GM21786 (cell line): ENCODE results near the gene CCR3.

ENCODE experiments used
- ATAC-seq: cut with Tn5 transposase; IDR thresholded peaks from one replicate; pipeline ENCODE4 v1.9.1; 2021; ENCODE audit not compliant: unreplicated experiment

CCR3 gene

DNA sequence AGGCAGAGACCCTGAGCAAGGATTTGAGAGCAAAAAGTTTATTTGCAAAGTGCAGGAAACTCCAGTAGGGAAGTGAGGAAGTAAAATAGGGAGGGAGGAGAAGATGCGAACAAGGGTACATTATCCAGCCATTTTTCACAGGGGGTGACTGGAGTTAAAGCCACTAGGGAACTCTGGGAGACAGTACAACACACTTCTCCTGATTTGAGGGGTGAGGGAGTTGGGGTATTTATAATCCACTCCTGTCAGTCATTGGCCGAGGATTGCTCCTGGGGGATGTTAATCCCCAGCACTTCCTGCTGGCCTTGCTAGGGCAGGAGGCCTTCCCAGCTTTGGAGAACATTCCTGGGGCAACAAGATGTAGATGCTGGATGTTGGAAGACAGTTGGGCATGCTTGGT is 28.2 kb downstream of the CCR3 start:
- ATAC-seq, result no peak

DNA sequence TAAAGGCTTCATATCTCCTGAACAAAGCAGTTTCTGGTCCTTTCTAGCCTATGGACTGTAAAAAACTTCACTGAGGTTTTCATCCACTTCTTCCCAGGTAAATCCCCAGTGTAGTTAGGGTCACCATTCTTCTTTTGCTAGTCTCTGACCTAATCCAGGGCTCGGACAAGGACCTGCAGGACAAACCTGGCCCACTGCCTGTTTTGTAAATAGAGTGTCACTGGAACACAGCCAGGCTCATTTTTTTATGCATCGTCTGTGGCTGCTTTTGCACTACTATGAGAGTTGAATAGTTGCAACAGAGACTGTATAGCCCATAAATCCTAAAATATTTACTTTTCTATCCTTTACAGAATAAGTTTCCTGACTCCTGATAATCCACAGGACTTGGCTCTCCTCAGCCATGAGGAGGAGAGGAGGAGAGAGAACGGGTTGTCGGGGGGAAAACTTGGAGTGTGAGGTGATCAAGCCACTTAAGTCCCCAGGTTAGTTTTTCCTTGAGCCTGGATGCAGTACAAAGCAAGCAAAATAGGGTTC is 29.0 kb downstream of the CCR3 start:
- no peak for ATAC-seq

DNA sequence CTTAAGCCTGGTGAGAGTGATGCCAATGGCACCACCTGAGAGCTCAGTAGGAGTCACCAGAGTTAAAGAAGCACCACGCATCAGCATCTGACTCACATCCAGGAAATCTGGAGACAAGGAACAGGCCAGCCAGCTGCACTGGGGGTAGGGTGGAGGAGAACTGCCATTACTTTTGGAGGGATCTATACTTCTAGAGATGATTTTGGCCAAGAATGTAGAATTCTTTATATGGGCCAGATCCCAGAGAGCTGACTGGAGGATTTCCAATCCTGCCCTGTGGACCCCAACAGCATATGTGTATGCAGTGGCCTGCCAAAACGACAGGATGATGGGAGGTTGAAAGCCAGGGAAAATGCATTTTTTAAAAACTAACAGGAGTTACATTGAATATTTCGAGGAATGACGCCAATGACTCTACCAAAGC is 29.8 kb downstream of the CCR3 start:
- ATAC-seq, result no peak

DNA sequence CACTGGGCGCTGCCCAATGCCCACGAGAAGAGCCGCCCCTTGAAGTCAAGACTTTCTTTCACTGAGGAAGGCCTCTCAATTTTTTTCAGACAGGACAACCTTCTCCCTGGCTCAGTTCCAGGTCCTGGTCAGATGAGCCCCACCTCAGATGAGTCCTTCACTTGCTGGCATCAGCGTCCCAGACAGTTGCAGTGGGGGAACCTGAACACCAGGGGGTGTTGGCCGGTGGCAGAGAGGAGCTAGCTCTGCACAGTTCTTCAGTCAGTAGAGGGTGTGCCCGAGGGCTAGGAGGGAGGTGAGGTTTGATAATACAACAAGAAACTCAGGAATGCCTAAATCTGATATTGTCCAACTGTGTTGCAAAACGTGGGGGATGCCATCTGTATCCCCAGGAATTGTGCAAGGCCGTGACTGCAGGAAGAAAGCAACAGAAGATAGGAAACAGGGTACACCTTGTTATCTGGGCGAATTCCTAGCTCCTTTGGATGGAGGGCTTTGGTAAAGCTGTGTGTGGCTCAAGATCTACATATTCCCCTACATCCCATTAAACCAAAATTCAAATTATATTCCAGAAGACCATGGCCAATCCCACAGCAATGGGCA is 34.3 kb downstream of the CCR3 start:
- no peak for ATAC-seq

GRCh38 chr3:46277476-46277875 is 35.2 kb downstream of the CCR3 start:
- no peak for ATAC-seq

- ATAC-seq, result no peak
These were observed 36.8 kb downstream of the CCR3 start for GRCh38 chr3:46278816-46279672.

- no peak for ATAC-seq
These were observed 38.0 kb downstream of the CCR3 start for GRCh38 chr3:46280105-46280797.

DNA sequence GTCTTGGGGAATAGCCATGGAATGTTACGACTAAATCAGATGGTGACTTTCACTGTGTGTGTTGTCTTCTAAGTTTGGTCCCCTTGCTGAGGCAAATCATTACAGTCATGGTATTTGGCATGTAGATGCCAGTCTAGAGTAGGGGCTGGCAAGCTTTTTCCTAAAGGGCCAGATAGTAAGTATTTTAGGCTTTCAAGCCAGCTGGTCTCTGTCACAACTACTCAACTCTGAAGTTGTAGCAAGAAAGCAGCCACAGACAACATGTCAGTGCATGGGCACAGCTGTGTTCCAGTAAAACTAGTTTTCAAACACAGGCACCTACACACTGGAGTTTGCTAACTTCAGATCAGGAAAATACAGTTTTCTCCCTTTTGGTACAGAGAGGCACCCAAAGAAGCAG is 39.3 kb downstream of the CCR3 start:
- no peak for ATAC-seq

GRCh38 chr3:46282041-46282440 is 39.8 kb downstream of the CCR3 start:
- ATAC-seq, result no peak

GRCh38 chr3:46282696-46283095 is 40.4 kb downstream of the CCR3 start:
- ATAC-seq, result no peak

DNA sequence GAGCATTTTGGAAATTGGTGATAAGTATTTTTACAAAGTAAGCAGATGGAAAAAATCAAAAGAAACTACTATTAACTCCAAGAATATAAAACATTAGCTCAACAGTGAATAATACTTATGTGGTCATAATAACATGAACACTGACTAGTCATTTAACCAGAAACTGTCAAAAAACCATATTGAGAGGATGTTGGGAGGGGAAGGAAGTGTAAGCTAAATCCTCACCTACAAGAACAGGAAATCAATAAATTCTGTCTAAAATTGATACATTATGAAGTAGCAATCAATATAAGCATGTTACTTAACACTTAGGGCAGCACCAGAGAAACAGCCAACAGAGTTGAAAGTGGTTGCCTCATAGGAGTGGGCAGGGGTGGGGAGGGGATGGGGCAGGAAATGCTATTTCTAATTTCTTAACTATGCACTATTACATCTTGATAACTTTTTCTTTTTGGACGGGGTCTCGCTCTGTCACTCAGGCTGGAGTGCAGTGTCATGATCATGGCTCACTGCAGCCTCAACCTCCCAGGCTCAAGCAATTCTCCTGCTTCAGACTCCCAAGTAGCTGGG is 41.7 kb downstream of the CCR3 start:
- no peak for ATAC-seq

DNA sequence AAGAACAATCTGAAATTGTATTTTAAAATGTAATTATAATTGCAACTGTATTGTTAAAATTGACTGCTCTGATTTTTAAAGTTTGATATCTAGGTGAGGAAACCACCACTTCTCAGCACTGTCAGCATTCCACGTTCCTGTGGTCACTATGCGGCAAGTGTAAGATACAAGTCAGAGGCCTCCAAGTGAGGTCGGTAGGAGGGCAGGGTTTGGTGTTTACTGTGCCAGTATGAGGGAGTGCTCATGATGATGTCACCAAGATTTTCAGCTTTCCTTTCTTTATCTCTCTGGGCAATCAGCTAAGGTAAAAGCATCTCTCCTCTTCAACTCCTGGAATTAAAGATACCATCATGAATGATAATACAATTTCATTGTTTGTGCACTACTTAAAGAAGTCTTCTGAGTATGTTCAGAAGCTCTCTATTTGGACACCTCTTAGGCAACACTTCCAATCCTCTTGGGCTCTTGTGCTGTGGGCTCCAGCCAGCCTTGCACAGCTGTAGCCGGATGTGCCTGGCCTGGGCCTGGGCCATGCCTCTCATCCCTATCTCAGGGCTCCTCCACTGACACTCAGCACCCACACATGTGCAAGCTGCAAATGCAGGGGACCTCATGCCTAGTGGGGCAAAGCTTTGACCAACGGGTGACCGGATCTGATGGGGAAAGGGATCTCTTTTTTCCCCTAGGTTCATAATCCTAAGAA is 42.9 kb downstream of the CCR3 start:
- no peak for ATAC-seq

DNA sequence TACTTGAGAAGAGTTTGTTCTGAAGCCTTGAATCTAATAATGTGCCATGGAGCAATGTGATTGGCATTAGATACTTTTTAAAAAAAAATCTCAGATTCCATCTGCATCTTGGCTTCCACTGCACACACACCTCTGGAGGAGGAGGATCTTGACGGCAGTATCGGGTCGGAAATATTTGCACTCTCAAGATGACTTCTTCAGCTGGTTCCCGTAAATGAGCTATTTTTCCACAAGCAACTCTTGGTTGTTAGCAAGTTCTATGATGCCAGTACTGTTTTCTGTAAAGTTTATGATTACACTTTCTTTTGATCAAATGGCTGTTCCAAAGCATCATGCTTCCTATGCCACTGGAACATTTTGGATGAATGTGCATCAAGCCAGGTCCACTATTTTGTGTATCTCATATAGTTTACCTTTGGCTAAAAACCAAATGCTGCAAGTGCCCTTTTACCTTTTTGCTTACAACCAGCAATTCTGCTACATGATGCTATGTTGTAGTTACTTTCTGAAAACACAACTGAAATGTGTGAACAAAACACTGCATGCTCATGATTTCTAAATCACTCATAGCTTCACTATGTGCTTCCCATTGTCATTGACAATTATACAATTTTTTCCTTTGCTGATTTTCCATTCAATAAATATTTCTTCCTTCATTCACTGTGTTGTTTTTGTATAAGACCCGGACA is 43.8 kb downstream of the CCR3 start:
- no peak for ATAC-seq

DNA sequence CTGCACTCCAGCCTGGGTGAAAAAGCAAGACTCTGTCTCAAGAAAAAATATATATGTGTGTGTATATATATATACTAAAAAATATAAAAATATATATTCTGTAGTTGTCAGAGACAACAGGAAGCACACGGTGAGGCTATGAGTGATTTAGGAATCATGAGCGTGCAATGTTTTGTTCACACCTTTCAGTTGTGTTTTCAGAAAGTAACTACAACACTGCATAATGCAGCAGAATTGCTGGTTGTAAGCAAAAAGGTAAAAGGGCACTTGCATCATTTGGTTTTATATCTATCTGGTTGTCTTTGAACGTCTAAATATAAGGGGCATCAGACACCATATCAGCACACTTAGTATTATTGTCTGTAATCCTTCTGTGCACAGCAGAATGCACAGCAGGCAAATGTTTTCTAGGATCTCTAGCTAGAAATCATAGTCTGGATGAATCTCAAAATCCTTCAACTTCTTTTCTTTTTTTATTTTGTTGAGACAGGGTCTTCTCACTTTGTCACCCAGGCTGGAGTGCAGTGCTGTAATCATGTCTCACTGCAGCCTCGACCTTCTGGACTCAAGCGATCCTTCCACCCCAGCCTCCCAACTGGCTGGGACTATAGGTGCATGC is 44.8 kb downstream of the CCR3 start:
- no peak for ATAC-seq

DNA sequence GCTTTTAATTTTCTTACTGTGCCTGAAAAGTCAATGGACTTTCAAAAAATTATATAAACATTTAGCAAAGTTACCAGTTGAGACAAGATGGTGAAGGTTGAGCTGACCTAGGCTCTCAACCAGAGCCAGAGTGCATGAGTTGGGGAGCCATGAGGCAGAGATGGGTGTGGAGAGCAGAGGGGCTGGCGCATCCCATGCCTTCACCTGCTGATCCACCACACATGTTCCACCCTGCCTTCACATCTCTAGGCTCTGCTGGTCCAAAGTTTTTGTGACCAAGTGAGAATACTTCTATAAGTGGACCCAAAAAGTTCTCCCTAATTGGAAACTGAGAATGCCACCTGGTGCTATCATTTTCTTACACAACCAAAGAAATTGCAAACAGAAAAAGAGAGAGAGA is 47.3 kb downstream of the CCR3 start:
- ATAC-seq, result no peak

- ATAC-seq, result no peak
These were observed 47.7 kb downstream of the CCR3 start for GRCh38 chr3:46289966-46290365.

- ATAC-seq, result no peak
These were observed 48.8 kb downstream of the CCR3 start for GRCh38 chr3:46291046-46291445.

DNA sequence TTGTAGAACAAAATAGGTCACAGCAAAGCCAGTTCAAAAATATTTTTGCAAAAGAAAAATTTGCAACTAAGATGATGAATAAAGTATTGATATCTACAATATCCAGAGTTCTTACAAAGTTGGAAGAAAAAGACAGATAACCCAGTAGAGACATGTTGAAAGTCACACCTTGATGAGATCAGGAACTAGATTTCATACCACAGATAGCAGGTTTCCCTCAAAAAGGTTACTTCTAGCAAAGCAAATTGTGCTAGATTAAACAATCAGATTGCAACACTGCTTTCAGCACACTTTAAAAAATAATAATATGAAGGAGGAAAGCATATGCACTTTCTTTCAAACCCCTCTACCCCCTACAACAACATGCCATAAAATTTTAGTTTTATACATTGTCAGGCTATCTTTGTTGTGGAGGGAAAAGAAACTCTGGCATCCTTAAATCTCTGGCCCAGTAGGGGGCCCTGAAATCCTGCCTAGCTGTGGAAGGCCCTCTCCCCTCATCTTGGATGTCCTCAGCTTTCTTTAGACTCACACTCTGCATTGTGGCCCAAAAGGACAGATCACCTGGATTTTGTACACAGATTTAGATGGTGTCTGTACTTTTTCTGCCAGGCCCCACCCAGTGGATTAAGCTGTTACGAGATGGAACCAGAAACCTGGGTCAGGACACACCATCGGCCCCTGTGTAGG is 50.9 kb downstream of the CCR3 start:
- ATAC-seq, result no peak
